ENCODE measurements around the gene SLC43A1. TPM values are rescaled to one million over a fixed set of nuclear protein-coding genes. Genes with fewer than 3 reads are reported as not detected.
A peak's percentile ranks its signal among the peaks of the same experiment; 100 is the strongest.

The SLC43A1 gene
- total and polyA plus RNA-seq, 2 experiments from 2014 or later, result 19.6 to 49.7 TPM

- Histone ChIP-seq H3F3A (replicated peaks; ENCODE audit: low read depth) (0 out of 2 replicates have a peak, but pooled peaks cover 9% of the 10 kb centered on the region), H3K27me3 (ENCODE audit: insufficient read depth) (no peaks in the 10 kb centered on the region), H3K4me3 (no peak overlapping the region), H3K4me2 (no peak overlapping the region), H2AFZ (no peak overlapping the region), H4K20me1 (replicated peaks; ENCODE audit: insufficient read depth) (peaks cover 9% of the 10 kb centered on the region; the same call in 1 of the 2 replicates), H3K79me2 (replicated peaks; ENCODE audit: insufficient read depth) (peaks cover 55% of the 10 kb centered on the region), H3K36me3 (ENCODE audit: insufficient read depth) (no peaks in the 10 kb centered on the region), H3K9me2 (ENCODE audit: insufficient read depth) (no peaks in the 10 kb centered on the region), H3K27ac (ENCODE audit: low read depth) (no peak overlapping the region), H3K4me1 (ENCODE audit: insufficient read depth) (peaks cover 10% of the 10 kb centered on the region)
- Mint-ChIP-seq H3K36me3 (ENCODE audit: low read depth) (peaks cover 38% of the 10 kb centered on the region), H3K4me1 (peaks cover 21% of the 10 kb centered on the region), H3K27me3 (ENCODE audit: insufficient read depth, low read depth, poor library complexity) (peaks cover 1% of the 10 kb centered on the region), H3K9me3 (no peaks in the 10 kb centered on the region), H3K4me3 (no peak overlapping the region), H3K27ac (peak overlapping the region; percentile 48; the same call in 1 of the 2 replicates)
- no peak for TF ChIP-seq ZNF114 (CRISPR knock-in tag; IDR thresholded peaks at IDR 0.05)
- no peak for TF ChIP-seq NANOG (IDR thresholded peaks at IDR 0.05; ENCODE audit: borderline replicate concordance)
- TF ChIP-seq CTCF (conservative IDR thresholded peaks at IDR 0.05; ENCODE audit: low read depth in 2 of 2), result no peak
- no peak for TF ChIP-seq JUNB (IDR thresholded peaks at IDR 0.05; ENCODE audit: unreplicated experiment)
- no peak for TF ChIP-seq CREB1 (CRISPR knock-in tag; IDR thresholded peaks at IDR 0.05; ENCODE audit: low read depth)
- no peak for TF ChIP-seq ETS1 (IDR thresholded peaks at IDR 0.05)
- no peak for TF ChIP-seq ZNF331 (CRISPR knock-in tag; IDR thresholded peaks at IDR 0.05; ENCODE audit: low read depth)
- TF ChIP-seq EZH2 (IDR thresholded peaks at IDR 0.05; ENCODE audit: low read depth, unreplicated experiment), result no peak
- no peak for TF ChIP-seq EZH2phosphoT487 (IDR thresholded peaks at IDR 0.05; ENCODE audit: unreplicated experiment)
- no peak for TF ChIP-seq POLR2AphosphoS5 (IDR thresholded peaks at IDR 0.05; ENCODE audit: low read depth)
- TF ChIP-seq, protein P1, sequence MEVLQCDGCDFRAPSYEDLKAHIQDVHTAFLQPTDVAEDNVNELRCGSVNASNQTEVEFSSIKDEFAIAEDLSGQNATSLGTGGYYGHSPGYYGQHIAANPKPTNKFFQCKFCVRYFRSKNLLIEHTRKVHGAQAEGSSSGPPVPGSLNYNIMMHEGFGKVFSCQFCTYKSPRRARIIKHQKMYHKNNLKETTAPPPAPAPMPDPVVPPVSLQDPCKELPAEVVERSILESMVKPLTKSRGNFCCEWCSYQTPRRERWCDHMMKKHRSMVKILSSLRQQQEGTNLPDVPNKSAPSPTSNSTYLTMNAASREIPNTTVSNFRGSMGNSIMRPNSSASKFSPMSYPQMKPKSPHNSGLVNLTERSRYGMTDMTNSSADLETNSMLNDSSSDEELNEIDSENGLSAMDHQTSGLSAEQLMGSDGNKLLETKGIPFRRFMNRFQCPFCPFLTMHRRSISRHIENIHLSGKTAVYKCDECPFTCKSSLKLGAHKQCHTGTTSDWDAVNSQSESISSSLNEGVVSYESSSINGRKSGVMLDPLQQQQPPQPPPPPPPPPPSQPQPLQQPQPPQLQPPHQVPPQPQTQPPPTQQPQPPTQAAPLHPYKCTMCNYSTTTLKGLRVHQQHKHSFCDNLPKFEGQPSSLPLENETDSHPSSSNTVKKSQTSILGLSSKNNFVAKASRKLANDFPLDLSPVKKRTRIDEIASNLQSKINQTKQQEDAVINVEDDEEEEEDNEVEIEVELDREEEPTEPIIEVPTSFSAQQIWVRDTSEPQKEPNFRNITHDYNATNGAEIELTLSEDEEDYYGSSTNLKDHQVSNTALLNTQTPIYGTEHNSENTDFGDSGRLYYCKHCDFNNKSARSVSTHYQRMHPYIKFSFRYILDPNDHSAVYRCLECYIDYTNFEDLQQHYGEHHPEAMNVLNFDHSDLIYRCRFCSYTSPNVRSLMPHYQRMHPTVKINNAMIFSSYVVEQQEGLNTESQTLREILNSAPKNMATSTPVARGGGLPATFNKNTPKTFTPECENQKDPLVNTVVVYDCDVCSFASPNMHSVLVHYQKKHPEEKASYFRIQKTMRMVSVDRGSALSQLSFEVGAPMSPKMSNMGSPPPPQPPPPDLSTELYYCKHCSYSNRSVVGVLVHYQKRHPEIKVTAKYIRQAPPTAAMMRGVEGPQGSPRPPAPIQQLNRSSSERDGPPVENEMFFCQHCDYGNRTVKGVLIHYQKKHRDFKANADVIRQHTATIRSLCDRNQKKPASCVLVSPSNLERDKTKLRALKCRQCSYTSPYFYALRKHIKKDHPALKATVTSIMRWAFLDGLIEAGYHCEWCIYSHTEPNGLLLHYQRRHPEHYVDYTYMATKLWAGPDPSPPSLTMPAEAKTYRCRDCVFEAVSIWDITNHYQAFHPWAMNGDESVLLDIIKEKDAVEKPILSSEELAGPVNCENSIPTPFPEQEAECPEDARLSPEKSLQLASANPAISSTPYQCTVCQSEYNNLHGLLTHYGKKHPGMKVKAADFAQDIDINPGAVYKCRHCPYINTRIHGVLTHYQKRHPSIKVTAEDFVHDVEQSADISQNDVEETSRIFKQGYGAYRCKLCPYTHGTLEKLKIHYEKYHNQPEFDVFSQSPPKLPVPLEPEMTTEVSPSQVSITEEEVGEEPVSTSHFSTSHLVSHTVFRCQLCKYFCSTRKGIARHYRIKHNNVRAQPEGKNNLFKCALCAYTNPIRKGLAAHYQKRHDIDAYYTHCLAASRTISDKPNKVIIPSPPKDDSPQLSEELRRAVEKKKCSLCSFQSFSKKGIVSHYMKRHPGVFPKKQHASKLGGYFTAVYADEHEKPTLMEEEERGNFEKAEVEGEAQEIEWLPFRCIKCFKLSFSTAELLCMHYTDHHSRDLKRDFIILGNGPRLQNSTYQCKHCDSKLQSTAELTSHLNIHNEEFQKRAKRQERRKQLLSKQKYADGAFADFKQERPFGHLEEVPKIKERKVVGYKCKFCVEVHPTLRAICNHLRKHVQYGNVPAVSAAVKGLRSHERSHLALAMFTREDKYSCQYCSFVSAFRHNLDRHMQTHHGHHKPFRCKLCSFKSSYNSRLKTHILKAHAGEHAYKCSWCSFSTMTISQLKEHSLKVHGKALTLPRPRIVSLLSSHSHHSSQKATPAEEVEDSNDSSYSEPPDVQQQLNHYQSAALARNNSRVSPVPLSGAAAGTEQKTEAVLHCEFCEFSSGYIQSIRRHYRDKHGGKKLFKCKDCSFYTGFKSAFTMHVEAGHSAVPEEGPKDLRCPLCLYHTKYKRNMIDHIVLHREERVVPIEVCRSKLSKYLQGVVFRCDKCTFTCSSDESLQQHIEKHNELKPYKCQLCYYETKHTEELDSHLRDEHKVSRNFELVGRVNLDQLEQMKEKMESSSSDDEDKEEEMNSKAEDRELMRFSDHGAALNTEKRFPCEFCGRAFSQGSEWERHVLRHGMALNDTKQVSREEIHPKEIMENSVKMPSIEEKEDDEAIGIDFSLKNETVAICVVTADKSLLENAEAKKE (CRISPR knock-in tag; IDR thresholded peaks at IDR 0.05), result no peak
- TF ChIP-seq STAT1 (IDR thresholded peaks at IDR 0.05; ENCODE audit: unreplicated experiment), result no peak
- TF ChIP-seq REST (IDR thresholded peaks at IDR 0.05; ENCODE audit: unreplicated experiment), result no peak
- ATAC-seq (no peak), DNase-seq (ENCODE audit: low spot score) (no peak)
These were observed 6.9 kb downstream of the SLC43A1 start for GRCh38 chr11:57508341-57509170.
